HG03045 (cell line): ENCODE measurements around the gene UNC5C.
"Not testable (repeated sequence)": the region's sequence is repeated elsewhere in the genome, so short reads cannot be mapped to it uniquely, and the experiment has no call there.

Experiments
- ATAC-seq: cut with Tn5 transposase; IDR thresholded peaks from one replicate; pipeline ENCODE4 v1.9.1; 2021; ENCODE audit warnings: mild to moderate bottlenecking, moderate library complexity; ENCODE audit not compliant: unreplicated experiment

Gene UNC5C

DNA sequence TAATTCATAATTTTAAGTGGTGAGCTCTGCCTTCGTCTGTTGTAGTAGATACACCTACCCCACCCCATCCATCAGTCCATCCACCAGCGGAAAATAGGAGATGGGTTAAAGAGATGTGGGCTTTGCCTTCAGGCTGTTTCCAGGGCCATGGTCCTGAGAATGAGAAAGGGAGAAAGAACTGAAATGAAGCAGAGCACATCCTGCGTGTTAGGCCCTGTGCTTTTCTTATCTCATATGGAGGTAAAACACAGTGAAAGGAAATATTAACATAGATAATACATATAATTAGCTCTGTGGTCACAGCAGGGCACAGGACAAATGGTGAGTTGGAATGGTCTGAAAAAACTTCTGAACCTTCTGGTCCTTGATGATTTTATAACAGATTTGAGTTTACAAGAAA lies 397.5 kb downstream of the UNC5C start:
- ATAC-seq: no peak

DNA sequence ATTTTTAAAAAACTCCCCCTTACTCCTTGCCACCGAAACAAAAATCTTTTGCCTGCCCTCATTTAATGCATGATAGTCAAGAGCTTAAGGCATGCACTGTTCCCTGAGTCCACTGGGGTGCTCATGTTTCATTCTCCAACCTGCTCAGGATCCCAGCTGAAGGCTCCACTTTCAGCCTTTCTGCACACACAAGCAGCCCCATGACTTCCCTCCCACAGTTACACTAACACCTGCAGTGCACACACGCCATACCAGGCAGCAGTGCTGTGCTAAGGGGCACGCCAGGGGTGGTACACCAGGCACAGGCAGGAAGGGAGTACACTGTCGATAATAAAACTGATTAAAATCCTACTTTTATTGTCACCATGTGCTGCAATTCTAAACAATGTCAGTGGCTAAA lies 405.8 kb downstream of the UNC5C start:
- ATAC-seq: no peak

DNA sequence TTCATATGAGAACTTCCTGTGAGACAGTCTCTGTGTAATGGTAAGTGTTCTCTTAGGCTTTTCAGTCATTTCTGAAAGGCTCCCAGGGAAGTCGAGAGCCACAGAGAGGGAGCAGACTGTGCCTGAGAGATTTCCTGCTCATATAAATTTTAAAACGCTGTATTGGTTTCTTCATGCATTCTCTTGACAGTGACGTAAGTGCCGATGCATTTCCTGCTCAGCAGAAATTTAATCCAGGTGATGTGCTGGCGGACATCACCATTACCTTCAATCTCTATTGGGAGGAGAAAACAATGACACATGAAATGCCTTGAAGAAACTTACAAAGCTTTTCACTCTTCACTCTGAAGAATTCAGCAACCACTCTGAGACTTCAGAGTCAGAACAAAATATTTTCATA lies 407.4 kb downstream of the UNC5C start:
- no peak for ATAC-seq

DNA sequence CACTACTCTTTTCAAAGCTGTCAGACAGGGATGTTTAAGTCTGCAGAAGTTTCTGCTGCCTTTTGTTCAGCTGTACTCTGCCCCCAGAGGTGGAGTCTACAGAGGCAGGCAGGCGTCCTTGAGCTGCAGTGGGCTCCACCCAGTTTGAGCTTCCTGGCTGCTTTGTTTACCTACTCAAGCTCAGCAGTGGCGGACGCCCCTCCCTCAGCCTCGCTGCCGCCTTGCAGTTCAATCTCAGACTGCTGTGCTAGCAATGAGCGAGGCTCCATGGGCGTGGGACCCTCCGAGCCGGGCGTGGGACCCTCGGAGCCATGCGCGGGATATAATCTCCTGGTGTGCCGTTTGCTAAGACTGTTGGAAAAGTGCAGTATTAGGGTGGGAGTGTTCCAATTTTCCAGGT lies 409.3 kb downstream of the UNC5C start:
- not testable (repeated sequence) for ATAC-seq

DNA sequence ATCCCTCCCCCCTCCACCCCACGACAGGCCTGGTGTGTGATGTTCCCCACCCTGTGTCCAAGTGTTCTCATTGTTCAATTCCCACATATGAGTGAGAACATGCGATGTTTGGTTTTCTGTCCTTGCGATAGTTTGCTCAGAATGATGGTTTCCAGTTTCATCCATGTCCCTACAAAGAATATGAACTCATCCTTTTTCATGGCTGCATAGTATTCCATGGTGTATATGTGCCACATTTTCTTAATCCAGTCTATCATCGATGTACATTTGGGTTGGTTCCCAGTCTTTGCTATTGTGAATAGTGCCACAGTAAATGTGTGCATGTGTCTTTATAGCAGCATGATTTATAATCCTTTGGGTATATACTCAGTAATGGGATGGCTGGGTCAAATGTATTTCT lies 414.8 kb downstream of the UNC5C start:
- ATAC-seq: not testable (repeated sequence)

DNA sequence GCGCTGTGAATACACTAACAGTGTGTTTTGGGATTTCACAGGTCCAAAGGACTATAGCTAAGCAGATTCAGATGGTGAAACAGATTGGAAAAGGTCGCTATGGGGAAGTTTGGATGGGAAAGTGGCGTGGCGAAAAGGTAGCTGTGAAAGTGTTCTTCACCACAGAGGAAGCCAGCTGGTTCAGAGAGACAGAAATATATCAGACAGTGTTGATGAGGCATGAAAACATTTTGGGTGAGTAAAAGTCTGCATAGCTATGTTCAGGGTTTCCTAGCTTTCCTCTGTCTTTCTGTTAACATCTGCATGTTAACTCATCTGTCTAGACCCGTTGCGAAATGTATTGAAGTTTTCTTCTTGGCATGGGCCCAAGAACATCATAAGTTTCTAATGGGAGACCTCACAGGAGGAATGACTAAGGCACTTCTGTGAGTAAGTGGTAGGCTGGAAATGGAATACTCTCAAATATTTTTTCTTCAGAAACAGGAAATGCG lies 418.9 kb downstream of the UNC5C start:
- no peak for ATAC-seq

DNA sequence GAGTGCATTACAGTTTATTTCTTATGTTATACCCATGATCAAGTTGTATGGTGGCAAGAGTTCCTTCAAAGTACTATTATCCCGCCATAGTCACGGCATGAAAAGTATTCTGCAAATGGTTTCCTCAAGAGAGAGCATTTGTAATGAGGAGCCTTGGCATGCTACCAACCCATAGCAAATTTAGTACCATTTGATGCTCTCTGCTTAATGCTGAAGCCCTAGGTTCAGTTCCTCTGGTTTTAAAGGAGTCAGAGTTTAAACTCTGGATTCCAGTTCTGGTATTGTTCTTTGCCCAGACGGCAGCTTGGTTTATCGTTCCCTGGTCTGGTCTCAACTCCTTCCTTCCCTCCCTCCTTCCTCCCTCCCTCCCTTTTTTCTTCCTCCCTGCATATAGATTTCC lies 419.7 kb downstream of the UNC5C start:
- ATAC-seq: no peak

DNA sequence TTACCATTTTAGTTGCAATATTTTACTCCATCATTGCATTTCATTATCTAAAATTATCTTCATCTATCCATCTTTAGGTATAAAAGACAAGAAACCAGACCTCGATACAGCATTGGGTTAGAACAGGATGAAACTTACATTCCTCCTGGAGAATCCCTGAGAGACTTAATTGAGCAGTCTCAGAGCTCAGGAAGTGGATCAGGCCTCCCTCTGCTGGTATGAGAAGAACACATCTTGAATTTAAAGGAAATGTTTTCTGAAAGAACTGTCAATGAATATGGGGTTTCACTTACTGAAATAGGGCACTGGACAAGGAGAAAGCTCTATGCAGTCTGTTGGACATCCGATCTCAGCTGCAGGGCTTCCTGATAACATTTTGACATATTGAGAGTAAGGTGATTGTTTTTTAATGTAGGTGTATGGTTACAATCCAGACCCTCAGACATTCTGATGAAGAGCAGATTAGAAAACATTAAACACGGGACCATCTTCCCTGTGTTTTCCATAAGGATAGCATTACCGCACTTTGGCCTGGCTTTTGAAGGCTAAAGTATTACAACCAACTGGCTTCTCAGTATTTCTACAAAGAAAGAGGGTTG lies 423.8 kb downstream of the UNC5C start:
- ATAC-seq: no peak

DNA sequence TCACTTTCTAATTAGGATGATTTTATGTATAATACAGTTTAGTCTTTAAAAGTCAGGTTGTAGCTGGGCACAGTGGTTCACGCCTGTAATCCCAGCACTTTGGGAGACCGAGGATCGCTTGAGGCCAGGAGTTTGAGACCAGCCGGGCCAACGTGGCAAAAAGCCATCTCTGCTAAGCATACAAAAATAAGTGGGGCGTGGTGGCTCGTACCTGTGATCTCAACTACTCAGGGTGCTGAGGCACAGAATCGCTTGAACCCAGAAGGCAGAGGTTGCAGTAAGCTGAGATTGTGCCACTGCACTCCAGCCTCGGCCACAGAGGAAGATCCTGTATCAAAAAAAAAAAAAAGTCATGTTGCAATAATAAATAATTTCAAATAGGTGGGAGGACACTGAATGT lies 426.8 kb downstream of the UNC5C start:
- ATAC-seq: no peak

DNA sequence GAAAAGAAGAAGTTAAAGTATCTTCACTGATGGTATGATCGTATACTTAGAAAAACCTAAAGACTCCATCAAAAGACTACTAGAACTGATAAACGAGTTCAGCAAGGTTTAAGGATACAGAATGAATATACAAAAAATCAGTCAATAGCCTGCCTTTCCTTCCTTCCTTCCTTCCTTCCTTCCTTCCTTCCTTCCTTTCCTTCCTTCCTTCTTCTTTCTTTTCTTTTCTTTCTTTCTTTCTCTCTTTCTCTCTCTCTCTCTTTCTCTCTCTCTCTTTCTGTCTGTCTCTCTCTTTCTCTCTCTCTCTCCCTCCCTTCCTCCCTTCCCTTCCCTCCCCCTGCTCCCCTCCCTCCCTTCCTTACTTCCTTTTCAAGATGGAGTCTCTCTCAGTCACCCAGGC lies 428.3 kb downstream of the UNC5C start:
- no peak for ATAC-seq

DNA sequence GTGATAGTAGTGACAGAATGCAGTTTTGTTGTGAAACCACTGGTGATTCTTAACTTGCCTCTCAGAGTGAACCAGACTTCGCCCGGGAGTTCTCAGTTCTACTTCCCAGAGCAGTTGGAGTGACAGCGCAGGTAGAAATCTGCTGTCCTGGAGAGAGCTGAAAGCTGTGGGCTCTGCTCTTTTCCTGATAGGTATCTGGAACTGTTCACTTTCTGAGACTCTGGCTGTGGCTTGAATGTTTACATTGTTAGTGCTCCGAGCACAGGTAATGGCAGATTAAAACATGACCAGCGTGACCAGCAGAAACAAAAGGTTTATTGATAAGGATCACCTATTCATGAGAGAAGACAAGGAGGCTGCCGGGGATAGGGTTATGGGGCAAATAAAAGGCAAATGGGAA lies 430.3 kb downstream of the UNC5C start:
- no peak for ATAC-seq

DNA sequence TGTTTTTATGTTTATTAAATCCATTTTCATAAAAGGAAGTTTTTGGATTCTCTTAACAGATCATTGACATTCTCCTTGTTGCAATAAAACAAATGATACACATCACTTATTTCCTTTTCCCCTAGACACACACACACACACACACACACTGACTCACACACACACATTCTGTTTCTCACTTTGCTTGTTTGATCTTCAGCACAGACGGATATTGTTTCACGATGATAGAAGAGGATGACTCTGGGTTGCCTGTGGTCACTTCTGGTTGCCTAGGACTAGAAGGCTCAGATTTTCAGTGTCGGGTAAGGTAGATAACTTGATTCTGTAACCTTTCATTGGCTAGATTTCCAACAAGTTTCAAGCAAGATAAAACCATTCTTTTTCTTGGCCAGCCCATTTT lies 434.3 kb downstream of the UNC5C start:
- no peak for ATAC-seq
